Activated T-cell treated with anti-CD3 and anti-CD28 coated beads for 24 hours (primary cell): ENCODE data around the gene ADAMTS2.

ENCODE experiments used
- DNase-seq: peaks from one replicate; pipeline ENCODE4 v3.0.0-alpha.2; 2020; ENCODE audit warnings: low read depth

ADAMTS2 gene

GRCh38 chr5:179176571-179177230 is 168.6 kb downstream of the ADAMTS2 start:
- DNase-seq: no peak

- no peak for DNase-seq
Observed at GRCh38 chr5:179176166-179176565, 169.1 kb downstream of the ADAMTS2 start.

GRCh38 chr5:179171816-179172745 is 173.2 kb downstream of the ADAMTS2 start:
- no peak for DNase-seq

GRCh38 chr5:179171251-179171815 is 173.9 kb downstream of the ADAMTS2 start:
- no peak for DNase-seq

- no peak for DNase-seq
Observed at GRCh38 chr5:179170606-179171005, 174.7 kb downstream of the ADAMTS2 start.

GRCh38 chr5:179169836-179170235 is 175.4 kb downstream of the ADAMTS2 start:
- no peak for DNase-seq

- DNase-seq: no peak
Observed at GRCh38 chr5:179168664-179169063, 176.6 kb downstream of the ADAMTS2 start.

- DNase-seq: no peak
Observed at GRCh38 chr5:179167871-179168451, 177.3 kb downstream of the ADAMTS2 start.

- DNase-seq: peak; percentile 55
Observed at GRCh38 chr5:179166886-179167841, 178.1 kb downstream of the ADAMTS2 start.

GRCh38 chr5:179166171-179166885 is 178.9 kb downstream of the ADAMTS2 start:
- no peak for DNase-seq

- no peak for DNase-seq
Observed at GRCh38 chr5:179165421-179166170, 179.7 kb downstream of the ADAMTS2 start.

- DNase-seq: no peak
Observed at GRCh38 chr5:179164331-179165311, 180.6 kb downstream of the ADAMTS2 start.

GRCh38 chr5:179163236-179164155 is 181.8 kb downstream of the ADAMTS2 start:
- no peak for DNase-seq

- no peak for DNase-seq
Observed at GRCh38 chr5:179162351-179163235, 182.7 kb downstream of the ADAMTS2 start.

- no peak for DNase-seq
Observed at GRCh38 chr5:179161901-179162300, 183.4 kb downstream of the ADAMTS2 start.

GRCh38 chr5:179160584-179160983 is 184.7 kb downstream of the ADAMTS2 start:
- DNase-seq: no peak

- no peak for DNase-seq
Observed at GRCh38 chr5:179158556-179158955, 186.7 kb downstream of the ADAMTS2 start.
